IMR-90 (cell line): ENCODE data around the gene PDIA3. TPM values are rescaled to one million over a fixed set of nuclear protein-coding genes. Genes with fewer than 3 reads are reported as not detected.
A peak's percentile ranks its signal among the peaks of the same experiment; 100 is the strongest.
"Not testable (repeated sequence)": the region's sequence is repeated elsewhere in the genome, so short reads cannot be mapped to it uniquely, and the experiment has no call there.

Experiments used
- ATAC-seq: fragments of 200-7000 bp; cut with Tn5 transposase; 2 replicates; pipeline ENCODE4 v1.9.1; 2020; ENCODE audit warnings: low read depth, mild to moderate bottlenecking, moderate library complexity
- BruUV-seq: library from RNA; stranded (reverse); fragments of 400-500 nt; replicated peaks from 2 replicates; lab custom pipeline; 2021; lab: Mats Ljungman, UMichigan
- CTCF ChIA-PET: fragments of 300-600 bp; formaldehyde crosslinking; extraction: SDS; loops from one replicate; lab custom pipeline; 2021; ENCODE audit warnings: antibody characterized with exemption; lab: Yijun Ruan, JAX
- POLR2A ChIA-PET: fragments of 300-600 bp; sonication (Branson Sonifier 250); formaldehyde crosslinking; loops from one replicate; lab custom pipeline; 2022; ENCODE audit warnings: antibody characterized with exemption; ENCODE audit not compliant: unreplicated experiment; lab: Charles Lee
- DNase-seq: peaks from one replicate; pipeline ENCODE4 v3.0.0; 2013
- H2AFZ ChIP-seq: replicated peaks from 2 replicates; pipeline ENCODE3; 2013; ENCODE audit warnings: low read length, mild to moderate bottlenecking; ENCODE audit not compliant: poor library complexity
- H2AK5ac ChIP-seq: 2 replicates; pipeline ENCODE4 v1.6.1; 2013; ENCODE audit warnings: low read depth, low read length, inconsistent platforms
- H2AK9ac ChIP-seq: replicated peaks from 2 replicates; pipeline ENCODE3; 2013; ENCODE audit warnings: mild to moderate bottlenecking, low read depth, low read length, moderate library complexity; ENCODE audit not compliant: poor library complexity
- H2BK120ac ChIP-seq: 2 replicates; pipeline ENCODE4 v1.6.1; 2013; ENCODE audit warnings: low read depth, low read length, inconsistent platforms
- H2BK15ac ChIP-seq: 3 replicates; pipeline ENCODE4 v1.6.1; 2013; ENCODE audit warnings: low read depth, low read length, inconsistent platforms
- H2BK20ac ChIP-seq: 2 replicates; pipeline ENCODE4 v1.6.1; 2013; ENCODE audit warnings: low read depth, mild to moderate bottlenecking, inconsistent platforms, low read length, moderate library complexity
- H2BK5ac ChIP-seq: 2 replicates; pipeline ENCODE4 v1.6.1; 2013; ENCODE audit warnings: mild to moderate bottlenecking, low read depth, low read length, inconsistent platforms; ENCODE audit not compliant: poor library complexity, severe bottlenecking
- H3K14ac ChIP-seq: replicated peaks from 2 replicates; pipeline ENCODE4 v1.6.1; 2013; ENCODE audit warnings: low read depth, low read length, inconsistent platforms
- H3K18ac ChIP-seq: 2 replicates; pipeline ENCODE4 v1.6.1; 2013; ENCODE audit warnings: low read depth, low read length, control low read depth
- H3K23ac ChIP-seq: 2 replicates; pipeline ENCODE4 v1.6.1; 2013; ENCODE audit warnings: low read depth, low read length, inconsistent platforms
- H3K27ac ChIP-seq: 2 replicates; pipeline ENCODE4 v1.5.1; 2013; ENCODE audit warnings: mild to moderate bottlenecking, control low read depth, low read length; ENCODE audit not compliant: insufficient read depth
- H3K27me3 ChIP-seq: 2 replicates; pipeline ENCODE4 v1.6.1; 2013; ENCODE audit warnings: low read length; ENCODE audit not compliant: control insufficient read depth, insufficient read depth
- H3K36me3 ChIP-seq: 2 replicates; pipeline ENCODE4 v1.6.1; 2013; ENCODE audit warnings: low read length, mixed read lengths; ENCODE audit not compliant: control insufficient read depth, insufficient read depth
- H3K4ac ChIP-seq: 2 replicates; pipeline ENCODE4 v1.6.1; 2013; ENCODE audit warnings: low read depth, low read length, inconsistent platforms
- H3K4me1 ChIP-seq: 2 replicates; pipeline ENCODE4 v1.6.1; 2013; ENCODE audit warnings: low read length, mixed read lengths; ENCODE audit not compliant: control insufficient read depth, insufficient read depth
- H3K4me2 ChIP-seq: 2 replicates; pipeline ENCODE4 v1.6.1; 2013; ENCODE audit warnings: low read depth, mild to moderate bottlenecking, control low read depth, low read length, moderate library complexity
- H3K4me3 ChIP-seq: 2 replicates; pipeline ENCODE4 v1.5.1; 2013; ENCODE audit warnings: low read depth, mild to moderate bottlenecking, control low read depth, low read length, moderate library complexity; ENCODE audit not compliant: insufficient read depth
- H3K56ac ChIP-seq: 2 replicates; pipeline ENCODE4 v1.6.1; 2013; ENCODE audit warnings: low read length, inconsistent platforms; ENCODE audit not compliant: insufficient read depth; ENCODE audit errors: extremely low read depth
- H3K79me1 ChIP-seq, 2 experiments: 2 replicates each; pipeline ENCODE4 v1.6.1; 2013; ENCODE audit warnings: low read length in 2 of 2, inconsistent platforms in 1 of 2, low read depth in 1 of 2
- H3K9ac ChIP-seq: 2 replicates; pipeline ENCODE4 v1.6.1; 2013; ENCODE audit warnings: low read depth, low read length, control low read depth
- H3K9me1 ChIP-seq: 2 replicates; pipeline ENCODE4 v1.6.1; 2013; ENCODE audit warnings: low read length, inconsistent platforms; ENCODE audit not compliant: insufficient read depth
- H3K9me3 ChIP-seq: 2 replicates; pipeline ENCODE4 v1.6.1; 2013; ENCODE audit warnings: low read length; ENCODE audit not compliant: control insufficient read depth, insufficient read depth
- H4K20me1 ChIP-seq: 2 replicates; pipeline ENCODE4 v1.6.1; 2013; ENCODE audit warnings: low read length, inconsistent platforms; ENCODE audit not compliant: insufficient read depth
- H4K5ac ChIP-seq: 2 replicates; pipeline ENCODE4 v1.6.1; 2013; ENCODE audit warnings: mild to moderate bottlenecking, low read depth, low read length, control low read depth
- H4K8ac ChIP-seq, 2 experiments: 2 replicates each; pipeline ENCODE4 v1.6.1; 2013; ENCODE audit warnings: low read depth in 2 of 2, low read length in 2 of 2, control low read depth in 1 of 2, inconsistent platforms in 1 of 2
- H4K91ac ChIP-seq: 2 replicates; pipeline ENCODE4 v1.6.1; 2013; ENCODE audit warnings: low read depth, low read length, inconsistent platforms; ENCODE audit not compliant: insufficient read depth
- WGBS, 2 experiments: methylation state at CpG; one replicate each; pipeline versions ENCODE4 v1.1.5 to v1.1.7; 2013; ENCODE audit warnings: missing lambda C conversion rate in 2 of 2; ENCODE audit not compliant: insufficient read length in 1 of 2; ENCODE audit errors: extremely low coverage in 2 of 2; 5-methylcytosine and 5-hydroxymethylcytosine counted together
- dilution Hi-C: fragments of 300-500 bp; cut with HindIII; formaldehyde crosslinking; loops from one replicate; pipeline ENCODE4 v1.14.3; 2018; ENCODE audit warnings: low sequenced_read_pairs; ENCODE audit not compliant: unreplicated experiment
- in situ Hi-C: fragments of 300-500 bp; cut with MboI; formaldehyde crosslinking; loops from 3 replicates; pipeline ENCODE4 v1.14.3; 2019; ENCODE audit warnings: low sequenced_read_pairs, inconsistent platforms, mixed read lengths
- intact Hi-C: fragments of 100-400 bp; cut with micrococcal nuclease; formaldehyde crosslinking; loops from 2 replicates; pipeline ENCODE4 v1.10.0; 2022
- polyA plus RNA-seq, 3 experiments: library from polyadenylated mRNA; depleted of rRNA; stranded (reverse); fragments of >200 nt; gene quantifications; 2 replicates each; pipeline ENCODE4 v1.2.3, GENCODE V29; 2012; ENCODE audit warnings: low replicate concordance in 1 of 3
- total RNA-seq: library from RNA; depleted of rRNA; stranded (reverse); fragments of >200 nt; gene quantifications from 2 replicates; pipeline ENCODE4 v1.2.3, GENCODE V29; 2012

PDIA3 gene
- total and polyA plus RNA-seq, 2 of the 4 experiments (the other 2 are of a cell fraction): 103 to 396 TPM

DNA sequence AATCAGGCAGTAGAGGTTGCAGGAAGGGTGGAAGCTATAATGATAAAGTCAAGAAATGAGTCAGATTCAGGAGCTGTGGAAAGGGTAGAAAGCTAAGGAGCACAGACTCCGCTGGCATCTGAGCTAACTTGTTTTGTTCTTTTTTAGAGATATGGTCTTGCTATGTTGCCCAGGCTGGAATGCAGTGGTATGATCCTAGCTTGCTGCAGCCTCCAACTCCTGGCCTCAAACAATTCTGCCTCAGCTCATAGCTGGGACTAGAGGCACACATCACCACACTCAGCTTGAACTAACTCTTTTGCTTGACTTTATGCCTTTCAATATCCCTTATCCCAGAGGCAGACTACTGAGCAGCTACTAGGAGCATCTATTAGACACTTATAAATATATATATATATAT, 19.9 kb upstream of the PDIA3 start:
- in situ Hi-C loops: not testable (repeated sequence)

DNA sequence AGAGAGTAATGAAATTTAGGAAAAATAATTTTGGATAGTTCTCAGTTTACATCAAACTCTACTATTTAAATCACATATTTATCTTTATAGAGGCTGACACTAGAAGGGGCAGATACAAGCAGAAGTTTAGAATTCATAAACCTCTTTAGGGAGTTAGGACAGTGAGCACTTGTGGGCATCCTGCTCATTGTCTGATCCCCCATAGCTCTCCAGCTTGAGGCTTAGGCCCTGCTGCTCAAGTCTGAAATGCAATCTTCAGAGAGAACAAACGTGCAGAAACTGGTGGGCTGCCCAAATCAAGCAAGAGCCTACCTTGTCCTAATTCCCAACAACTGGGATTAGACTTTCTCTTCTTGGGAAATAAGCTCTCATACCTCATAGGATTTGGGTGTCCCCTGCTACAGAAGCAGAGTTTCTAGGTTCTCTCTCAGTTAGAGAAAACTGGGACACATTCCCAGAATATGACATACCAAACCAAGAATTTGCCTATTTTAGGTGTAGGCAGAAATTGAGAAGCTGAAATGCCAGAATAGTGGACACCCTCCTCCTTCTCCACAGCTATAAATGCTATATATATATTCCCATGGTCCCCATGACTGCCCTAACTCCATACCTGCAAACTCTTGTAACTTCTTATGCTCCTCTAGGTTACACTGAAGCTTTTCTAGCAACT, 18.0 kb upstream of the PDIA3 start:
- dilution Hi-C loops, H3K36me3 ChIP-seq, H3K4me1 ChIP-seq, H2BK5ac ChIP-seq, H3K4me2 ChIP-seq, CTCF ChIA-PET, intact Hi-C loops, H3K27me3 ChIP-seq, H2AK5ac ChIP-seq, H3K23ac ChIP-seq, H4K20me1 ChIP-seq, H2BK20ac ChIP-seq, H3K4ac ChIP-seq, H3K9me3 ChIP-seq, POLR2A ChIA-PET, H4K5ac ChIP-seq, H3K9ac ChIP-seq, H3K9me1 ChIP-seq, H4K91ac ChIP-seq, H2BK15ac ChIP-seq, H2BK120ac ChIP-seq, H3K27ac ChIP-seq, H3K56ac ChIP-seq, H3K4me3 ChIP-seq, H3K14ac ChIP-seq, H3K18ac ChIP-seq, H2AK9ac ChIP-seq, H4K8ac ChIP-seq, BruUV-seq, in situ Hi-C loops, H2AFZ ChIP-seq, H3K79me1 ChIP-seq: not testable (repeated sequence)
- DNase-seq: peak; percentile 41
- ATAC-seq: peak; percentile 90
- no CpG with 5 or more reads among the region's 1 CpG for WGBS, 2 experiments

More for the DNA sequence above, 19.9 kb upstream of the PDIA3 start:
- H4K20me1 ChIP-seq, H3K9ac ChIP-seq, H3K18ac ChIP-seq, H4K8ac ChIP-seq, H2AFZ ChIP-seq, H3K4me3 ChIP-seq, DNase-seq, ATAC-seq, H3K4me2 ChIP-seq, H2AK5ac ChIP-seq, H2BK120ac ChIP-seq, H3K79me1 ChIP-seq, H3K9me3 ChIP-seq, H3K4me1 ChIP-seq, H3K4ac ChIP-seq, H3K14ac ChIP-seq, H3K27me3 ChIP-seq, H4K5ac ChIP-seq, H4K91ac ChIP-seq, H2BK15ac ChIP-seq, H3K56ac ChIP-seq, POLR2A ChIA-PET, H3K27ac ChIP-seq, dilution Hi-C loops, intact Hi-C loops, H2BK5ac ChIP-seq, H3K36me3 ChIP-seq, H2AK9ac ChIP-seq, H3K9me1 ChIP-seq, H3K23ac ChIP-seq, BruUV-seq, H2BK20ac ChIP-seq, CTCF ChIA-PET: not testable (repeated sequence)
- no CpG with 5 or more reads among the region's 1 CpG for WGBS, 2 experiments
